ENCODE data around the gene NOS1AP. TPM values are rescaled to one million over a fixed set of nuclear protein-coding genes. Genes with fewer than 3 reads are reported as not detected.

Gene NOS1AP
- total and polyA plus RNA-seq, 8 donors: 0.25 to 13.8 (median 6.2) TPM

GRCh38 chr1:162258394-162258793, 188.9 kb downstream of the NOS1AP start:
- peaks cover 0 to 17% (median 4%) of the 10 kb centered on the region in 4 donors for H3K4me1 ChIP-seq
- TF ChIP-seq, protein P1, sequence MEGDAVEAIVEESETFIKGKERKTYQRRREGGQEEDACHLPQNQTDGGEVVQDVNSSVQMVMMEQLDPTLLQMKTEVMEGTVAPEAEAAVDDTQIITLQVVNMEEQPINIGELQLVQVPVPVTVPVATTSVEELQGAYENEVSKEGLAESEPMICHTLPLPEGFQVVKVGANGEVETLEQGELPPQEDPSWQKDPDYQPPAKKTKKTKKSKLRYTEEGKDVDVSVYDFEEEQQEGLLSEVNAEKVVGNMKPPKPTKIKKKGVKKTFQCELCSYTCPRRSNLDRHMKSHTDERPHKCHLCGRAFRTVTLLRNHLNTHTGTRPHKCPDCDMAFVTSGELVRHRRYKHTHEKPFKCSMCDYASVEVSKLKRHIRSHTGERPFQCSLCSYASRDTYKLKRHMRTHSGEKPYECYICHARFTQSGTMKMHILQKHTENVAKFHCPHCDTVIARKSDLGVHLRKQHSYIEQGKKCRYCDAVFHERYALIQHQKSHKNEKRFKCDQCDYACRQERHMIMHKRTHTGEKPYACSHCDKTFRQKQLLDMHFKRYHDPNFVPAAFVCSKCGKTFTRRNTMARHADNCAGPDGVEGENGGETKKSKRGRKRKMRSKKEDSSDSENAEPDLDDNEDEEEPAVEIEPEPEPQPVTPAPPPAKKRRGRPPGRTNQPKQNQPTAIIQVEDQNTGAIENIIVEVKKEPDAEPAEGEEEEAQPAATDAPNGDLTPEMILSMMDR (IDR thresholded peaks at IDR 0.05): no peak
- TF ChIP-seq EP300 (IDR thresholded peaks at IDR 0.05) (no peak), POLR2AphosphoS5 (IDR thresholded peaks at IDR 0.05) (no peak), POLR2A (IDR thresholded peaks at IDR 0.05) (no peak)
- intact Hi-C loops (cut with DNase I; ENCODE audit: low total_unique reads): no loop called here
- H3K9me3 ChIP-seq: no peaks in the 10 kb centered on the region
- no peak overlapping the region for H3K27ac ChIP-seq
- DNase-seq: no peak
- no peaks in the 10 kb centered on the region for H3K27me3 ChIP-seq
- no peaks in the 10 kb centered on the region for H3K36me3 ChIP-seq
- H3K4me3 ChIP-seq: no peak overlapping the region
- WGBS, 5 donors: 87 to 98% (median 95%) methylated on average over 2 of the region's 2 CpGs

GRCh38 chr1:162259894-162260455, 190.5 kb downstream of the NOS1AP start:
- TF ChIP-seq POLR2A (IDR thresholded peaks at IDR 0.05): no peak
- Histone ChIP-seq H3K4me3 (no peak overlapping the region), H3K9me3 (no peaks in the 10 kb centered on the region), H3K36me3 (no peaks in the 10 kb centered on the region), H3K4me1 (peaks cover 0 to 8% (median 4%) of the 10 kb centered on the region in 4 donors), H3K27ac (no peak overlapping the region), H3K27me3 (no peaks in the 10 kb centered on the region)
- intact Hi-C loops (cut with DNase I; ENCODE audit: low total_unique reads): no loop called here
- no peak for DNase-seq
- WGBS, 5 donors: 65 to 87% (median 79%) methylated on average over 1 of the region's 1 CpG

GRCh38 chr1:162264108-162264507, 194.6 kb downstream of the NOS1AP start:
- Histone ChIP-seq H3K27me3 (no peaks in the 10 kb centered on the region), H3K9me3 (no peaks in the 10 kb centered on the region), H3K4me3 (no peak overlapping the region), H3K4me1 (no peaks in the 10 kb centered on the region), H3K27ac (no peak overlapping the region), H3K36me3 (no peaks in the 10 kb centered on the region)
- no peak for DNase-seq
- no peak for TF ChIP-seq EP300 (IDR thresholded peaks at IDR 0.05)
- TF ChIP-seq, protein P1 (IDR thresholded peaks at IDR 0.05): no peak
- TF ChIP-seq POLR2A (IDR thresholded peaks at IDR 0.05): no peak
- intact Hi-C loops (cut with DNase I; ENCODE audit: low total_unique reads): no loop called here
- WGBS, 5 donors: 75 to 89% (median 76%) methylated on average over 1 of the region's 1 CpG

GRCh38 chr1:162265983-162266382, 196.5 kb downstream of the NOS1AP start:
- no peak overlapping the region for H3K27ac ChIP-seq
- DNase-seq: no peak
- no peaks in the 10 kb centered on the region for H3K36me3 ChIP-seq
- no peaks in the 10 kb centered on the region for H3K9me3 ChIP-seq
- intact Hi-C loops (cut with DNase I; ENCODE audit: low total_unique reads): no loop called here
- WGBS, 5 donors: 85 to 96% (median 92%) methylated on average over 4 of the region's 4 CpGs
- no peaks in the 10 kb centered on the region for H3K4me1 ChIP-seq
- no peaks in the 10 kb centered on the region for H3K27me3 ChIP-seq
- TF ChIP-seq, protein P1 (IDR thresholded peaks at IDR 0.05): no peak
- no peak for TF ChIP-seq EP300 (IDR thresholded peaks at IDR 0.05)
- TF ChIP-seq POLR2AphosphoS5 (IDR thresholded peaks at IDR 0.05): no peak
- no peak for TF ChIP-seq POLR2A (IDR thresholded peaks at IDR 0.05)
- no peak overlapping the region for H3K4me3 ChIP-seq

GRCh38 chr1:162270016-162270770, 200.7 kb downstream of the NOS1AP start:
- Histone ChIP-seq H3K27me3 (no peaks in the 10 kb centered on the region), H3K4me1 (no peaks in the 10 kb centered on the region), H3K27ac (no peak overlapping the region), H3K36me3 (no peaks in the 10 kb centered on the region), H3K4me3 (no peak overlapping the region), H3K9me3 (no peaks in the 10 kb centered on the region)
- intact Hi-C loops (cut with DNase I; ENCODE audit: low total_unique reads): loop anchor here (10.0 kb wide), 1 partner anchor 215 kb away; no protein-coding TSS in a partner anchor
- no peak for DNase-seq
- 94 to 97% (median 95%) methylated on average over 6 of the region's 6 CpGs for WGBS, 5 donors
- TF ChIP-seq EP300 (IDR thresholded peaks at IDR 0.05): no peak
- TF ChIP-seq, protein P1 (IDR thresholded peaks at IDR 0.05): no peak
- no peak for TF ChIP-seq POLR2AphosphoS5 (IDR thresholded peaks at IDR 0.05)

Measured in stomach (tissue), 9 donors.